Measurements from ENCODE around the gene KRT86.
"Not testable (repeated sequence)": the region's sequence is repeated elsewhere in the genome, so short reads cannot be mapped to it uniquely, and the experiment has no call there.

KRT86 gene

DNA sequence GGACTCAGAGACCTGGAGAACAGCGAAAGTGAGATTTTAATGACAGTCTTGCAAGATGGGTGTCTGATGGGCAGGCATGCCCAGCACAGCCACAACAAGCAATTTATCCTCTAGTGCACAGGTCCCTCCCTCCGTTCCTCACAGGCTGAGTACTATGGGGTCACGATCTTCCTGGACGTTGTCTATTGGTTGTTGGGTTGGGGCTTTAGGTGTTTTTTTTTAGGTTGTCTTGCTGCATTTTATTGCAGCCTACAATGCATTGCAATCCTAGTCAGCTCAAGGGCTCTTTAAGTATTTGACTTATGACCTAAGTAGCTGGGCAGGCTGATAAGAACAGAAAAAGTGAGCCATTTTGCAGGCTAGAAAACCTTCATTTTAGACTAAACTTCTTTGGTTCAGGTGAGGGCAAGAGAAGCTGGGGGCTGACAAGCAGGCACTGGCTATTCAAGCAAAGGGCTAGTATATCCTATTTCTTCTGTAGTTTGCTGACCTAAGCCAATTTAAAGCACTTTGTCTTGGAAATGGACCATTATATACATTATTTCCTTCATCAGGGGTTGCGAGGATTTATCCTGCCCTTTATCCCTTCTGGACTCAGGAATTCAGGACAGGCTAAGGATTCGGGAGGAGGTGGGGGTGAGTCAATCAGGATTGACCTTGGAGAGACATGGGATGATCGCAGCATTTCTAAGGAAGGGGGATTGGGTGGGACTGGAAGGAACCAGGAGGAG, 35.4 kb upstream of the KRT86 start:
- no peak for DNase-seq

DNA sequence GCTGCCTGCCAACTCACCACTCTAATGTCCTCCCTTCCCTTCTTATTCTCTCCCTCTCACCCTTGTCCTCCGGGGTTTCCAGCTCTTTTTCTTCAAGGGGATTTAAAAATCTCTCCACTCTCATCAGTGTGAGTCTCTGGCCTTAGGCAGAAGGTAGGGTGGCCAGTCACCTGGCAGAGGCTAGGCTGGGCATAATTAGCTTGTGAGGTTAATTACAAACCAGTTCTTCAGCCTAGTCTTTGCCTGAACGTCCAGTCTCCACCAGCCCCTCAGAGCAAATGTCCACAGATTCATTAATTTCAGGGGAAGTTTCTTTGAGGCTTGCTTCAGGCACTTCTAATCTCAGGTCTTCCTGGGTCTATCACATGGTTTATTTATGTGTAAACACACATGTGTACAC, 34.7 kb upstream of the KRT86 start:
- DNase-seq, result no peak

GRCh38 chr12:52240247-52240646, 34.2 kb upstream of the KRT86 start:
- DNase-seq, result not testable (repeated sequence)

- DNase-seq, result no peak
These were observed 33.1 kb upstream of the KRT86 start for GRCh38 chr12:52241205-52241842.

- DNase-seq, result no peak
These were observed 31.8 kb upstream of the KRT86 start for GRCh38 chr12:52242442-52243258.

DNA sequence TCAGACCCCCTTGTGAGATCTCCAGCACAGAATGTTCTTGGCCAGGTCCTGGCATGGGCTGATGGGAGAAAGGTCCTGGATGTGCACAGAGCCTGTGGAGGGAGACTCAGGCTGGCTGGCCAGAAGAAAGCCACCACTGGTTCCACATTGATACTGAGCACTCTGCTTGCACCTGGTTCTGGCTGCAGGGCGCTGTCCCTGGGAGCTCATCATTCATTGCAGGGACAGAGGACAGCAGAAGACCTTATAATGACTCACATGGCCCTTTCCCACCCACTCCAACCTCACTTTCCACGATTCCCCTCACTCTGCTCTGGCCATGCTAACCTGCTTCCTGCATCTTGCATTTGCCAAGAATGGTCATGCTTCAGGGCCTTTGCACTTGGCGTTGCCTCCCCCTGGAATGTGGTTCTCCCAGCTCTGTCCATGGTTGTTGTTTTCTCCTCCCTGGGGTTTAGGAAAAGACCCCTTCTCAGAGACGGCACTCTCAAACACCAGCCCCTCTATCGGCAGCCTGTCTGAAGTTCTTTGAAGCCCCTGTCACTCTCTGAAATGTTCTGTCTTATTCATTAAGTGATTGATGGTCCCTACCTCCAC, 31.1 kb upstream of the KRT86 start:
- no peak for DNase-seq

GRCh38 chr12:52243856-52244614, 30.4 kb upstream of the KRT86 start:
- peak; percentile 93 for DNase-seq

DNA sequence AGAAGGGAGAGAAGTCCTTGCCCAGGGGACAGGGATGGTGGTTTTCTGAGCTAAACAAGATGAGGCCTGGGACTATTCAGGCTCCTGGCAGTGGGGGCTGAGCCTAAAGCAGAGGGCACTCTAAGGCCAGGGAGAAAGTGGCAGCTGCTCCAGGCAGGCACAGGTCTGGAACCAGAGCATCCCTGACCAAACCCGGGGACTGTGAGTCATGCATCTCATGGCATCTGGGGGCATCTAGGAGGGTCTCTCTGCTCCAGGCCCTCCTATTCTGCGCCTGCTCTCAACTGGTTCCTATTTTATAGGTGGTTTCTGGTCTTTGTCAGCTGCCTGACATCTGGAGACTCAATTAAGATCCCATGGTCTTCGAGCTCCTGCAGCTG, 29.8 kb upstream of the KRT86 start:
- DNase-seq, result no peak

GRCh38 chr12:52245259-52245961, 29.0 kb upstream of the KRT86 start:
- no peak for DNase-seq

GRCh38 chr12:52245962-52246569, 28.4 kb upstream of the KRT86 start:
- peak; percentile 39 for DNase-seq

- DNase-seq, result no peak
These were observed 27.5 kb upstream of the KRT86 start for GRCh38 chr12:52246720-52247621.

GRCh38 chr12:52247622-52248540, 26.6 kb upstream of the KRT86 start:
- no peak for DNase-seq

GRCh38 chr12:52248541-52249461, 25.6 kb upstream of the KRT86 start:
- DNase-seq, result peak; percentile 44

DNA sequence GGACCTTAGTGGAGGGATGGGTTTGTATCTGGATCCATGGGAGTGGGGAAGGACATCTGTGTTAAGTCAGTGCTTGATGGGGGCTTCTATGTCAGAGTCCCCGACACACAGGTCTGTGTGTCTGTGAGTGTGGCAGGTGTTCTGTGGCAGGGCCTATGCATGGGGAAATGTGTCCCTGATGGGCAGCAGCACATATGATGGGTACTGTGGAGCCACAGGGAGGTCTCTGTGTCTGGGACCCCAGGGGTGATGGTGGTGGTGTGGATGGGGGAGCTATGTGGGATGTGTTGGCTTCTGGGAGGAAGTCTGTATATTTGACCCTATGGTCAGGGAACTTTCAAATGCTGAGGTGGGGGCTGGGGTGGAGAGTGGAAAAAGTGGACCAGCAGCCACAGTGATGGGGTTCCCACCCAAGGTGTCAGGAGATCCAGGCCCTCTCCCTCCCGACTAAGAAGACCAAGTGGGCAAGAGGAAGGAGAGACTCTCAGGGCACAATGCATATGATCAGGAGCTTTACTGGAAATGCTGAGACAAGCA, 24.9 kb upstream of the KRT86 start:
- DNase-seq, result no peak

GRCh38 chr12:52250048-52250990, 24.1 kb upstream of the KRT86 start:
- DNase-seq, result no peak

GRCh38 chr12:52251367-52252051, 22.9 kb upstream of the KRT86 start:
- no peak for DNase-seq
